WERI-Rb-1 (cell line): ENCODE results near the gene BRCA1.

Experiments used
- DNase-seq: peaks from one replicate; pipeline ENCODE4 v3.0.0-alpha.2; 2020
- H3K27ac ChIP-seq: fragments of 250-450 bp; sonication (Bioruptor Pico); 2 replicates; pipeline ENCODE4 v1.5.1; 2020; ENCODE audit warnings: mild to moderate bottlenecking, moderate library complexity
- H3K27me3 ChIP-seq: fragments of 250-450 bp; sonication (Bioruptor Pico); 2 replicates; pipeline ENCODE4 v1.5.1; 2021; ENCODE audit warnings: mild to moderate bottlenecking, low read depth, moderate library complexity; ENCODE audit not compliant: insufficient read depth, severe bottlenecking
- H3K36me3 ChIP-seq: fragments of 250-450 bp; sonication (Bioruptor Pico); 2 replicates; pipeline ENCODE4 v1.5.1; 2020; ENCODE audit warnings: mild to moderate bottlenecking, moderate library complexity
- H3K4me3 ChIP-seq: 2 replicates; pipeline ENCODE4 v1.5.1; 2011; ENCODE audit warnings: low read depth, mild to moderate bottlenecking, control low read depth, low read length
- H3K9me3 ChIP-seq: fragments of 250-450 bp; sonication (Bioruptor Pico); 2 replicates; pipeline ENCODE4 v1.5.1; 2021; ENCODE audit warnings: mild to moderate bottlenecking, moderate library complexity; ENCODE audit not compliant: severe bottlenecking
- TF ChIP-seq, protein P1 (sequence below): IDR thresholded peaks from 2 replicates; pipeline ENCODE4 v1.5.1; 2011; ENCODE audit warnings: low read depth, mild to moderate bottlenecking, control low read depth, inconsistent platforms, low read length

The BRCA1 gene

DNA sequence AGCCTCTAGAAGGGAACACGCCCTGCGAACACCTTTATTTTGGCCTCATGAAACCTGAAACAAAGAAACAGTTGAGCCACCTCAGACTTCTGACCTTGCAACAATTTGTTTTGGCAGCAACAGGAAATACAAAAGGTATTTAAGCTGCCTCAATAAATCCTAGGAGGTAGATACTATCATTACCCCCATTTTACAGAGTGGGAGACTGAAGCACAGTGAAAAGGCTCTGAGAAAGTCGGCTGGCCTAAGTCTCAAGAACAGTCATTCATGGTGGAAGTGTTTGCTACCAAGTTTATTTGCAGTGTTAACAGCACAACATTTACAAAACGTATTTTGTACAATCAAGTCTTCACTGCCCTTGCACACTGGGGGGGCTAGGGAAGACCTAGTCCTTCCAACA lies 81.1 kb downstream of the BRCA1 start:
- TF ChIP-seq, protein P1, sequence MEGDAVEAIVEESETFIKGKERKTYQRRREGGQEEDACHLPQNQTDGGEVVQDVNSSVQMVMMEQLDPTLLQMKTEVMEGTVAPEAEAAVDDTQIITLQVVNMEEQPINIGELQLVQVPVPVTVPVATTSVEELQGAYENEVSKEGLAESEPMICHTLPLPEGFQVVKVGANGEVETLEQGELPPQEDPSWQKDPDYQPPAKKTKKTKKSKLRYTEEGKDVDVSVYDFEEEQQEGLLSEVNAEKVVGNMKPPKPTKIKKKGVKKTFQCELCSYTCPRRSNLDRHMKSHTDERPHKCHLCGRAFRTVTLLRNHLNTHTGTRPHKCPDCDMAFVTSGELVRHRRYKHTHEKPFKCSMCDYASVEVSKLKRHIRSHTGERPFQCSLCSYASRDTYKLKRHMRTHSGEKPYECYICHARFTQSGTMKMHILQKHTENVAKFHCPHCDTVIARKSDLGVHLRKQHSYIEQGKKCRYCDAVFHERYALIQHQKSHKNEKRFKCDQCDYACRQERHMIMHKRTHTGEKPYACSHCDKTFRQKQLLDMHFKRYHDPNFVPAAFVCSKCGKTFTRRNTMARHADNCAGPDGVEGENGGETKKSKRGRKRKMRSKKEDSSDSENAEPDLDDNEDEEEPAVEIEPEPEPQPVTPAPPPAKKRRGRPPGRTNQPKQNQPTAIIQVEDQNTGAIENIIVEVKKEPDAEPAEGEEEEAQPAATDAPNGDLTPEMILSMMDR: no peak
- peaks cover 38% of the 10 kb centered on the region for H3K36me3 ChIP-seq

DNA sequence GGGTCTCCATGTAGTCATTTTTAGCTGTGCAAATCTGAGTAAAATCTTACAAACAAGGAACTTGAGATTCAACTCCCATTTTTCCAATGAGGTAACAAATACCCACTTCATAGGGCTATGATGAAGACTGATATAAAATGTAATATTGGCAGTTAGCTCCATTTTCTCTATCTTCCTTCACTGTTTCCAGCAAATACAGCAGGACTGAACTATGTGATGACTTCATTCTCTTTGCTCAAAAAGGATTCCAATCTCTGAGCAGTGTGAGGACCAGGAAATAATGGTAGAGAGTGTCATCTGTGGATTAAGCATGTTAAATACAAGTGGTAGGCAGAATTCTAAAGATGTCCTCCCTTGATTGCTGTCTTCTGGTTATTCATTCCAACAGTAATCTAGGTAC lies 81.9 kb downstream of the BRCA1 start:
- TF ChIP-seq, protein P1: no peak
- H3K27me3 ChIP-seq: no peaks in the 10 kb centered on the region
- peaks cover 33% of the 10 kb centered on the region for H3K36me3 ChIP-seq
- peak overlapping the region; percentile 79 for H3K27ac ChIP-seq
- no peak overlapping the region for H3K4me3 ChIP-seq
- no peaks in the 10 kb centered on the region for H3K9me3 ChIP-seq
- no peak for DNase-seq

More for the DNA sequence above, 81.1 kb downstream of the BRCA1 start:
- no peaks in the 10 kb centered on the region for H3K9me3 ChIP-seq
- DNase-seq: no peak
- H3K4me3 ChIP-seq: no peak overlapping the region
- H3K27me3 ChIP-seq: no peaks in the 10 kb centered on the region
- H3K27ac ChIP-seq: peak overlapping the region; percentile 79; the same call in 1 of the 2 replicates

DNA sequence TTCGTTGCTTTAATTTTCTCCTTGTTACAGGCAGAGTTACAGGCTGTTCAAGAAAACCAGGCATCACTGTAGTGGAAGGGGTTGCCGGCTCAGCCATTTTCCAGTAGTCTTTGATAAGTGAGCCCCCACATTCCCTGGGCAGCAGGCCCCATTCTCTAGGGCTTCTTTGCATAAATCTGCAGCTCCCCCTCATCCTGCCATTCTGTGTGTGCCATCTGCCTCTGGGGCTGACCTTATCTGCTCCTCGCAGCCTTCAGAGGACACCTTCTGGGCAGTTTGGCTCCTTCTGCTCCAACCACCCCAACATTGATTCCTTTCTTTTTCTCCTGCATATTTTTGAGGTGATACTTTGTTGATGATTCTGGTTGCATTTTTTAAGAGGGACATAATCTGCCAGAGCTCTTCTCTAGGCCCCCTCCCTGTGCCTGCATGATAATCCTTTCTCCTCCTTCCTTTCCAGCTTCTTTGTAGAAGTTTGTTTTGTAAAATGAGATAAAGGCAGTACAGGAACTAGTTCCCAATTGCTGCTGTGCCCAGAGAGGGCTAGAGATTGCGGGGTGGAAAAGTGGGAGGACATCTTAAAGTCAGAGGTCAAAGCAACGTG lies 83.0 kb downstream of the BRCA1 start:
- TF ChIP-seq, protein P1: peak; percentile 13; the same call in 1 of the 2 replicates
- peaks cover 23% of the 10 kb centered on the region for H3K36me3 ChIP-seq
- peak overlapping the region; percentile 79 for H3K27ac ChIP-seq
- DNase-seq: peak; percentile 89
- peak overlapping the region; percentile 14 for H3K4me3 ChIP-seq
- no peaks in the 10 kb centered on the region for H3K9me3 ChIP-seq
- no peaks in the 10 kb centered on the region for H3K27me3 ChIP-seq

- H3K9me3 ChIP-seq: no peaks in the 10 kb centered on the region
- TF ChIP-seq, protein P1: no peak
- no peaks in the 10 kb centered on the region for H3K27me3 ChIP-seq
- no peak for DNase-seq
- H3K4me3 ChIP-seq: no peak overlapping the region
- peaks cover 20% of the 10 kb centered on the region for H3K36me3 ChIP-seq
- H3K27ac ChIP-seq: peak overlapping the region; percentile 2; the same call in 1 of the 2 replicates
These were observed 84.5 kb downstream of the BRCA1 start for GRCh38 chr17:43040655-43041054.

DNA sequence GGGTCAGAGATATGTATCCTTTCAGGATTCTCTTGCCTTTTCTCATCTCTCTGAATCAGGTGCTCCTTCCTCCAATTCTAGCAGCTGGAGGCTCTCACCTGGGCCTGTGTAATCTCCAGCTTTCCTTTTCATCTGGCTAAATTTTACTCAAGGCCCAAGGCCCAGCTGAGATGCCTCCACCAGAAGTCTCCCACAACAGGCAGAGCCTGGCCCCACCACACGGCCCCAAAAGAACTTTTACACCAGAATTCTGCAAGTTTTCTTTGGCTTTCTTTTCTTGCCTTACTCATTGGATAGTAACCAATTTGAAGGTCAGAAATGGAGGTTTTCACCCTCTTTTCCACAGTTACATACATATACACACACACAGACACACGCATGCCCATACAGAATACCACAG lies 85.5 kb downstream of the BRCA1 start:
- DNase-seq: no peak
- TF ChIP-seq, protein P1: no peak
- Histone ChIP-seq H3K4me3 (no peak overlapping the region), H3K27ac (no peak overlapping the region), H3K27me3 (no peaks in the 10 kb centered on the region), H3K9me3 (no peaks in the 10 kb centered on the region), H3K36me3 (peaks cover 12% of the 10 kb centered on the region)

DNA sequence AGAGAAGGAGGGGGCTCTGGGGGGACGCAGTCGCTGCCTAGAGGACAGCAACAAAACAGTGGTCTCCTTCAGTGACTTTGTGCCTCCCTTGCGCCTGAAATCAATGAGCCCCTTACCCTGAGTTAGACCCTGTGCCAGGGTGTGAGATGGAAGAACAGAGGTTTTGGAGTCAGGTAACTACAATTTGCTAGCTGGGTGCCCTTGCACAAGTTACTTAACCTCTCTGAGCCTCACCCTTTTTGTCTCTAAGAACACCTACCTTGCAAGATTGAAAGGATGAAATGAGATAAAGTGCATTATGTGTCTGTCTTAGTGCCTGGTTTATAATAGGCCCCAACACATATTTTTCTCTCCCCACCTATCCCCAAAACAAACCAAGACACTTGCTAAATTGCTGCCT lies 90.3 kb downstream of the BRCA1 start:
- Histone ChIP-seq H3K27ac (peak overlapping the region; percentile 69), H3K27me3 (no peaks in the 10 kb centered on the region), H3K9me3 (no peaks in the 10 kb centered on the region), H3K4me3 (no peak overlapping the region), H3K36me3 (no peaks in the 10 kb centered on the region; the same call in 1 of the 2 replicates)
- TF ChIP-seq, protein P1: no peak
- DNase-seq: no peak
